Sigmoid colon (tissue), 4 donors: ENCODE results near the gene PLA2G7.

Source experiments
- POLR2A ChIP-seq, 2 donors: fragments of 450-650 bp; IDR thresholded peaks; one replicate each; pipeline ENCODE4 v1.6.1; 2016; ENCODE audit warnings: antibody characterized with exemption in 2 of 2, mild to moderate bottlenecking in 2 of 2, moderate library complexity in 2 of 2
- POLR2AphosphoS5 ChIP-seq, 4 donors: sonication (generic); formaldehyde crosslinking; IDR thresholded peaks; one replicate each; pipeline ENCODE4 v1.6.1; 2017; ENCODE audit warnings: antibody characterized with exemption in 4 of 4
- TF ChIP-seq, protein P1 (sequence below), 4 experiments: fragments of 450-650 bp in 3 of 4; fragments of 200-600 bp in 1 of 4; IDR thresholded peaks; one replicate each; pipeline ENCODE4 v1.5.1; 2016 to 2019; ENCODE audit warnings: antibody characterized with exemption in 4 of 4, mild to moderate bottlenecking in 3 of 4, moderate library complexity in 2 of 4

GRCh38 chr6:46736906-46737305 is 1.7 kb upstream of the PLA2G7 start:
- TF ChIP-seq, protein P1, sequence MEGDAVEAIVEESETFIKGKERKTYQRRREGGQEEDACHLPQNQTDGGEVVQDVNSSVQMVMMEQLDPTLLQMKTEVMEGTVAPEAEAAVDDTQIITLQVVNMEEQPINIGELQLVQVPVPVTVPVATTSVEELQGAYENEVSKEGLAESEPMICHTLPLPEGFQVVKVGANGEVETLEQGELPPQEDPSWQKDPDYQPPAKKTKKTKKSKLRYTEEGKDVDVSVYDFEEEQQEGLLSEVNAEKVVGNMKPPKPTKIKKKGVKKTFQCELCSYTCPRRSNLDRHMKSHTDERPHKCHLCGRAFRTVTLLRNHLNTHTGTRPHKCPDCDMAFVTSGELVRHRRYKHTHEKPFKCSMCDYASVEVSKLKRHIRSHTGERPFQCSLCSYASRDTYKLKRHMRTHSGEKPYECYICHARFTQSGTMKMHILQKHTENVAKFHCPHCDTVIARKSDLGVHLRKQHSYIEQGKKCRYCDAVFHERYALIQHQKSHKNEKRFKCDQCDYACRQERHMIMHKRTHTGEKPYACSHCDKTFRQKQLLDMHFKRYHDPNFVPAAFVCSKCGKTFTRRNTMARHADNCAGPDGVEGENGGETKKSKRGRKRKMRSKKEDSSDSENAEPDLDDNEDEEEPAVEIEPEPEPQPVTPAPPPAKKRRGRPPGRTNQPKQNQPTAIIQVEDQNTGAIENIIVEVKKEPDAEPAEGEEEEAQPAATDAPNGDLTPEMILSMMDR (IDR thresholded peaks at IDR 0.05), result no peak
- TF ChIP-seq POLR2AphosphoS5 (IDR thresholded peaks at IDR 0.05) (no peak), POLR2A (IDR thresholded peaks at IDR 0.05) (no peak)
